CD4-positive, alpha-beta memory T cell (primary cell): Measurements from ENCODE around the gene PYCARD. TPM values are rescaled to one million over a fixed set of nuclear protein-coding genes. Genes with fewer than 3 reads are reported as not detected.

Source experiments
- CTCF ChIA-PET: fragments of 350-600 bp; sonication (Branson Sonifier 250); formaldehyde crosslinking; loops from one replicate; lab custom pipeline; 2021; ENCODE audit warnings: inconsistent platforms; ENCODE audit not compliant: partially characterized antibody; lab: Charles Lee
- POLR2A ChIA-PET: fragments of 350-600 bp; sonication (Branson Sonifier 250); formaldehyde crosslinking; loops from one replicate; lab custom pipeline; 2021; ENCODE audit not compliant: partially characterized antibody; lab: Charles Lee
- DNase-seq, 5 donors: peaks; one replicate each; pipeline versions ENCODE4 v3.0.0 to v3.0.0-alpha.2; 2020 to 2022; ENCODE audit warnings: mixed read lengths in 1 of 5
- H3K27ac ChIP-seq: one replicate; pipeline ENCODE4 v1.7.0; 2013; ENCODE audit warnings: low read depth, low read length
- H3K27me3 ChIP-seq: 2 replicates; pipeline ENCODE4 v1.7.0; 2013; ENCODE audit warnings: mild to moderate bottlenecking, low read length, moderate library complexity; ENCODE audit not compliant: insufficient read depth
- H3K36me3 ChIP-seq: 2 replicates; pipeline ENCODE4 v1.7.0; 2013; ENCODE audit warnings: mild to moderate bottlenecking, low read length, moderate library complexity; ENCODE audit not compliant: insufficient read depth
- H3K4me1 ChIP-seq: 2 replicates; pipeline ENCODE4 v1.7.0; 2013; ENCODE audit warnings: mild to moderate bottlenecking, low read length, moderate library complexity; ENCODE audit not compliant: insufficient read depth
- H3K4me3 ChIP-seq, 2 donors: one replicate each; pipeline ENCODE4 v1.7.0; 2013; ENCODE audit warnings: low read length in 2 of 2, mild to moderate bottlenecking in 1 of 2
- H3K9me3 ChIP-seq, 2 donors: one replicate each; pipeline ENCODE4 v1.7.0; 2013; ENCODE audit warnings: low read length in 2 of 2, control low read depth in 1 of 2; ENCODE audit not compliant: control insufficient read depth in 1 of 2
- H3K27ac Mint-ChIP-seq, 7 donors: one replicate each; pipeline ENCODE4 v1.8.0; 2020 to 2021; ENCODE audit warnings: mixed read lengths in 7 of 7, mild to moderate bottlenecking in 6 of 7, inconsistent platforms in 3 of 7, moderate library complexity in 3 of 7
- H3K27me3 Mint-ChIP-seq, 2 donors: one replicate each; pipeline ENCODE4 v1.8.0; 2020 to 2021; ENCODE audit warnings: mixed read lengths in 2 of 2
- H3K36me3 Mint-ChIP-seq, 2 donors: one replicate each; pipeline ENCODE4 v1.8.0; 2020 to 2021; ENCODE audit warnings: mixed read lengths in 2 of 2, inconsistent platforms in 1 of 2, mild to moderate bottlenecking in 1 of 2
- H3K4me1 Mint-ChIP-seq, 4 donors: one replicate each; pipeline ENCODE4 v1.8.0; 2020 to 2021; ENCODE audit warnings: mixed read lengths in 4 of 4, mild to moderate bottlenecking in 1 of 4
- H3K4me3 Mint-ChIP-seq, 8 donors: one replicate each; pipeline ENCODE4 v1.8.0; 2020 to 2021; ENCODE audit warnings: mixed read lengths in 8 of 8, mild to moderate bottlenecking in 7 of 8, moderate library complexity in 6 of 8, inconsistent platforms in 3 of 8
- H3K9me3 Mint-ChIP-seq, 8 donors: one replicate each; pipeline ENCODE4 v1.8.0; 2020 to 2021; ENCODE audit warnings: mixed read lengths in 8 of 8, mild to moderate bottlenecking in 5 of 8, inconsistent platforms in 3 of 8, moderate library complexity in 1 of 8
- intact Hi-C: fragments of 100-400 bp; cut with micrococcal nuclease; formaldehyde crosslinking; loops from one replicate; pipeline ENCODE4 v1.15.1; 2023
- polyA plus RNA-seq, 2 donors: library from polyadenylated mRNA; unstranded; fragments of 300-500 nt; fragmentation: Illumina TruSeq; gene quantifications; one replicate each; pipeline ENCODE4 v1.2.3, GENCODE V29; 2021
- total RNA-seq, 2 experiments: library from RNA; stranded (reverse); gene quantifications; one replicate each; pipeline ENCODE4 v1.2.3, GENCODE V29; 2021

PYCARD gene
- total and polyA plus RNA-seq, 4 experiments from 2014 or later = 25.9 to 60.6 (median 39.5) TPM

GRCh38 chr16:31194898-31195297 lies 7.7 kb downstream of the PYCARD start:
- Histone ChIP-seq H3K27me3 (no peaks in the 10 kb centered on the region), H3K4me1 (peaks cover 20% of the 10 kb centered on the region), H3K36me3 (peaks cover 61% of the 10 kb centered on the region), H3K9me3 (no peaks in the 10 kb centered on the region), H3K27ac (no peak overlapping the region), H3K4me3 (no peak overlapping the region)
- POLR2A ChIA-PET = interaction anchor here (1.3 to 8.2 kb wide), 3 partner anchors 11 to 15 kb away, joined by 4 to 62 read pairs (median 4); partner anchors contain the start of gene FUS
- Mint-ChIP-seq H3K4me1 (peaks cover 29 to 65% (median 47%) of the 10 kb centered on the region in 4 donors), H3K27me3 (no peaks in the 10 kb centered on the region), H3K4me3 (peak overlapping the region in 1 of 8 donors; percentile 57), H3K27ac (peak overlapping the region in 5 of 7 donors; percentile 19 to 91 (median 57)), H3K36me3 (peaks cover 44 to 83% of the 10 kb centered on the region in 2 donors), H3K9me3 (peaks cover 0 to 12% (median 0%) of the 10 kb centered on the region in 8 donors)
- DNase-seq = no peak
- intact Hi-C loops = no loop called here
- CTCF ChIA-PET = no interaction called here

DNA sequence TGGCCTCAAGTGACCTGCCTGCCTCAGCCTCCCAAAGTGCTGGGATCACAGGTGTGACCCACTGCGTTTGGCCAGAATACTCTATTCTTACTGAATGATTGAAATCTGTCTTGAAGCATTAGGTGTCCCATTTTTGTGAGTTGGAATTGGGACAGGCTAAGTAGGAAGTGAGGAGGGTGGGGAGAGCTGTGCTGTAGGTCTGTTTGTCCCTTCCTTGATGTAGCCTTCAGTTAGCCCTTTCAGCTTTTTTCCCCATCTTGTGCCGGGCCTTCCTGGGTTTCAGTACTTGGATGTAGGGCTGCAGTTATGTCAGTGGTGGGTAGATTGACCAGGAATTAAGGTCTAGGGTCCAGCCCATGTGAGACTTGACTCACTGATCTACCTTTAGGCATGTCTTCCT lies 8.7 kb downstream of the PYCARD start:
- ChIA-PET POLR2A (interaction anchor here (0.6 to 8.2 kb wide), 5 partner anchors 8 to 275 kb away, joined by 3 to 62 read pairs (median 5); partner anchors contain the start of genes FUS and PYCARD), CTCF (no interaction called here)
- DNase-seq = no peak
- H3K9me3 Mint-ChIP-seq = peaks cover 0 to 9% (median 0%) of the 10 kb centered on the region in 8 donors
- no peaks in the 10 kb centered on the region for H3K27me3 Mint-ChIP-seq
- intact Hi-C loops = no loop called here
- peaks cover 54 to 86% of the 10 kb centered on the region in 2 donors for H3K36me3 Mint-ChIP-seq
- H3K9me3 ChIP-seq = no peaks in the 10 kb centered on the region
- peaks cover 10% of the 10 kb centered on the region for H3K4me1 ChIP-seq
- H3K27me3 ChIP-seq = no peaks in the 10 kb centered on the region
- peak overlapping the region in 2 of 7 donors; percentile 66 to 99 for H3K27ac Mint-ChIP-seq
- H3K4me3 Mint-ChIP-seq = no peak overlapping the region
- H3K4me3 ChIP-seq = no peak overlapping the region
- peaks cover 71% of the 10 kb centered on the region for H3K36me3 ChIP-seq
- no peak overlapping the region for H3K27ac ChIP-seq
- peaks cover 25 to 65% (median 44%) of the 10 kb centered on the region in 4 donors for H3K4me1 Mint-ChIP-seq

DNA sequence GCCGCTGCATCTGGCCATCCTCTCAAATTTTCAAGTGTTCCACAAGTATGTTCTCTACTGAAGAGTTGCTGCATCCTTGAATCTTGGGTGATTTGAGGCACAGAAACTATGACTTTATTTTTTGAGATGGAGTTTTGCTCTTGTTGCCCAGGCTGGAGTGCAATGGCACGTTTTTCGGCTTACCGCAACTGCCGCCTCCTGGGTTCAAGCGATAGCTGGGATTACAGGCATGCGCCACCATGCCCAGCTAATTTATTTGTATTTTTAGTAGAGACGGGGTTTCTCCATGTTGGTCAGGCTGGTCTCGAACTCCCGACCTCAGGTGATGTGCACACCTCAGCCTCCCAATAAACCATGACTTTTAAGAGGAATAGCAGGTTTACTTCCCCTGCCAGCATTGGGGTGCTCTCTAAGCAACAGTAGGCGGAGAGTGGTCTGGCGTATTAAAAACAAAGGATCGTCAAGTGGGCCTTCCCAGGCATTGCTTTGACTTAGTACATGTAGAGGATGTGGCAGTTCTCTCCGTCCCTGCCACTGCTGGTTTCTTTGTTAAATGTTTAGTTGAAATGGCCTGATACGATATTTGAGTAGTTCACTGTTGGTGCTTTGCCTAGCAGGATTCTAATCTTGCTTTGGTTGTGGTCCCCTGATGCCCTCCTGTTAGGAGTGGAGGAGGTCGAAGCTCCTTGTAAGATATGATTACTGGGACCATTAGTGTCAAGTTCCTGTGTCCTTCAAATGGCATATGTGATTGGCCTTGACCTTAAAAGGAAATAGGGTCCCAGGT lies 9.5 kb downstream of the PYCARD start:
- intact Hi-C loops = no loop called here
- H3K9me3 ChIP-seq = no peaks in the 10 kb centered on the region
- DNase-seq = no peak
- H3K27me3 ChIP-seq = no peaks in the 10 kb centered on the region
- no peak overlapping the region for H3K4me3 ChIP-seq
- H3K4me1 ChIP-seq = peaks cover 3% of the 10 kb centered on the region
- H3K36me3 Mint-ChIP-seq = peaks cover 62 to 88% of the 10 kb centered on the region in 2 donors
- H3K36me3 ChIP-seq = peaks cover 80% of the 10 kb centered on the region
- peak overlapping the region in 6 of 7 donors; percentile 17 to 99 (median 70) for H3K27ac Mint-ChIP-seq
- no peak overlapping the region for H3K27ac ChIP-seq
- H3K4me3 Mint-ChIP-seq = peak overlapping the region in 3 of 8 donors; percentile 0 to 45 (median 27)
- ChIA-PET POLR2A (interaction anchor here (0.6 to 8.2 kb wide), 4 partner anchors 9 to 209 kb away, joined by 3 to 62 read pairs (median 8); partner anchors contain the start of genes FUS and PYCARD), CTCF (interaction anchor here (1.3 kb wide), 1 partner anchor 9 kb away, joined by 4 read pairs; no protein-coding TSS in a partner anchor)
- H3K9me3 Mint-ChIP-seq = peaks cover 0 to 14% (median 0%) of the 10 kb centered on the region in 8 donors
- H3K4me1 Mint-ChIP-seq = peaks cover 23 to 65% (median 43%) of the 10 kb centered on the region in 4 donors
- H3K27me3 Mint-ChIP-seq = no peaks in the 10 kb centered on the region

- H3K36me3 ChIP-seq = peaks cover 92% of the 10 kb centered on the region
- Mint-ChIP-seq H3K9me3 (peaks cover 0 to 15% (median 0%) of the 10 kb centered on the region in 8 donors), H3K4me1 (peaks cover 30 to 74% (median 52%) of the 10 kb centered on the region in 4 donors), H3K36me3 (peaks cover 73 to 94% of the 10 kb centered on the region in 2 donors), H3K27me3 (no peaks in the 10 kb centered on the region), H3K4me3 (peak overlapping the region in 2 of 8 donors; percentile 21 to 28), H3K27ac (peak overlapping the region; percentile 26 to 99 (median 67))
- H3K9me3 ChIP-seq = no peaks in the 10 kb centered on the region
- peak in 1 of 5 donors; percentile 14 for DNase-seq
- ChIA-PET POLR2A (interaction anchor here (2.3 to 8.2 kb wide), 3 partner anchors 9 to 12 kb away, joined by 5 to 62 read pairs (median 11); partner anchors contain the start of genes FUS and PYCARD), CTCF (interaction anchor here (1.3 kb wide), 1 partner anchor 10 kb away, joined by 4 read pairs; no protein-coding TSS in a partner anchor)
- no peak overlapping the region for H3K4me3 ChIP-seq
- intact Hi-C loops = no loop called here
- no peak overlapping the region for H3K27ac ChIP-seq
- no peaks in the 10 kb centered on the region for H3K27me3 ChIP-seq
- peaks cover 11% of the 10 kb centered on the region for H3K4me1 ChIP-seq
Observed at GRCh38 chr16:31191697-31192428, 10.7 kb downstream of the PYCARD start.

- H3K4me1 Mint-ChIP-seq = peaks cover 36 to 78% (median 57%) of the 10 kb centered on the region in 4 donors
- H3K9me3 Mint-ChIP-seq = peaks cover 0 to 11% (median 0%) of the 10 kb centered on the region in 8 donors
- intact Hi-C loops = no loop called here
- peaks cover 21% of the 10 kb centered on the region for H3K4me1 ChIP-seq
- no peaks in the 10 kb centered on the region for H3K27me3 Mint-ChIP-seq
- peaks cover 79 to 94% of the 10 kb centered on the region in 2 donors for H3K36me3 Mint-ChIP-seq
- peak overlapping the region in 2 of 8 donors; percentile 1 to 49 for H3K4me3 Mint-ChIP-seq
- DNase-seq = no peak
- ChIA-PET CTCF (no interaction called here), POLR2A (interaction anchor here (1.7 to 8.2 kb wide), 5 partner anchors 7 to 11 kb away, joined by 5 to 62 read pairs (median 9); partner anchors contain the start of gene FUS)
- no peaks in the 10 kb centered on the region for H3K27me3 ChIP-seq
- peaks cover 96% of the 10 kb centered on the region for H3K36me3 ChIP-seq
- peak overlapping the region in 6 of 7 donors; percentile 52 to 99 (median 84) for H3K27ac Mint-ChIP-seq
- H3K9me3 ChIP-seq = no peaks in the 10 kb centered on the region
- no peak overlapping the region for H3K27ac ChIP-seq
- no peak overlapping the region for H3K4me3 ChIP-seq
Observed at GRCh38 chr16:31190818-31191444, 11.6 kb downstream of the PYCARD start.

DNA sequence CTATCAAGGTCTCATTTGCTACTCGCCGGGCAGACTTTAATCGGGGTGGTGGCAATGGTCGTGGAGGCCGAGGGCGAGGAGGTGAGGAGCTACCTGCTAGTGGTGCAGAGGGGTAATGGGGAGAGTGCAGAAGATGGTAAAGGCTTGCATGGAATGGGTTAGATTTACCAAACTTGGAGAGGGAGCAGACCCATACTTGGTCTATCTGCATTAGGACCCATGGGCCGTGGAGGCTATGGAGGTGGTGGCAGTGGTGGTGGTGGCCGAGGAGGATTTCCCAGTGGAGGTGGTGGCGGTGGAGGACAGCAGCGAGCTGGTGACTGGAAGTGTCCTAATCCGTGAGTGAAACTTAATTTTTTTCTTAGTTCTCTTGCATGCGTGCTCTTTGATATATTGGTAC lies 12.5 kb downstream of the PYCARD start:
- peaks cover 44 to 83% (median 64%) of the 10 kb centered on the region in 4 donors for H3K4me1 Mint-ChIP-seq
- Histone ChIP-seq H3K4me1 (peaks cover 29% of the 10 kb centered on the region), H3K9me3 (no peaks in the 10 kb centered on the region), H3K36me3 (peaks cover 97% of the 10 kb centered on the region), H3K4me3 (no peak overlapping the region), H3K27ac (no peak overlapping the region), H3K27me3 (no peaks in the 10 kb centered on the region)
- CTCF ChIA-PET = interaction anchor here (0.7 to 0.9 kb wide), 2 partner anchors 12 to 48 kb away, joined by 3 read pairs; no protein-coding TSS in a partner anchor
- H3K4me3 Mint-ChIP-seq = peak overlapping the region in 3 of 8 donors; percentile 19 to 50 (median 36)
- POLR2A ChIA-PET = interaction anchor here (0.7 to 2.4 kb wide), 6 partner anchors 8 to 13 kb away, joined by 4 to 28 read pairs (median 6); partner anchors contain the start of gene FUS
- H3K36me3 Mint-ChIP-seq = peaks cover 85 to 97% of the 10 kb centered on the region in 2 donors
- peak in 1 of 5 donors; percentile 4 for DNase-seq
- peak overlapping the region in 6 of 7 donors; percentile 25 to 99 (median 70) for H3K27ac Mint-ChIP-seq
- no peaks in the 10 kb centered on the region for H3K27me3 Mint-ChIP-seq
- peaks cover 0 to 10% (median 0%) of the 10 kb centered on the region in 8 donors for H3K9me3 Mint-ChIP-seq
- intact Hi-C loops = no loop called here
